ENCODE results near the gene PRSS56. TPM values are rescaled to one million over a fixed set of nuclear protein-coding genes. Genes with fewer than 3 reads are reported as not detected.

PRSS56 gene
- total RNA-seq, 1 donor from 2014 or later = 52.4 TPM

DNA sequence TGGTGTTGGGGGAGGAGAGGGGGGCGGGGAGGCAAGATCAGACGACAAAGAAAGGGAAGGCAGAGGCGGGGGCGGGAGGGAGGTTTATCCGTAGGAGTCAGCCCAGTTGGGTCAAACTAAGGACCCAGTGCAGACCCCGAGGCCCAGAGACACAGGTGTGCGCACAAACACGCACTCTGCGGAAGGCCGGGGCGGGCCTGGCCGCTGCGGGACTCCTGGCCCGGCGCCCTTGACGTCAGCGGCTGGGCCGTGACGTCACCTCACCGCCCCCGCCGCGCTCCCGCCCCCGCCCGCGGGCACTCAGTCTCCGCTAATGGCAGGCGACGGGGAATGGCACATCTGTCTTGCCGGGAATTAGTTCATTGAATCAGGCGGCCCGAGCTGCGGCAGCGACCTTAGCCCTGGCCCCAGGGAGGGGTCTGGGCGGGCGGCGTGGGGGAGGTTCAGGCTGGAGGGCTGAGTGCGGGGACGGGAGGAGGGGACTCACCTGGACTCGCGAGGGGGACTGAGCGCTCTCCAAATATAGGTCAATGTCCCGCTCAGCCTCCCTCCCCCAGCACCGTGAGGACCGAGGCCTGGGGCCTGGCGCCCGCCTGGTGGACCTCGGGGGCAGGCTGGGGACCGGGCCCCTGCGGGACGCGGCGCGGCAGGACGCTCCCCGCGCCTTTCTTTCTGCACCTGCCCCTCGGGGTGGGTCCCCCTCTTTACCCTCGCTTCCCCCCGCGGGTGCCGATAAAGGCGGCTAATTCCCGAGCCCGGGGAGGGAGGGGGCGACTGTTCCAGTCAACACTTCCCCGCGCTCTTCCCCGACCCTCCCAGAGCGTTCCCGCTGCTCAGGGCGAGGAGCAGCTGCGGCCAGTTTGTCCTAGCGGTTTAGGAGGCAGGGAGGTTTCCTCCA lies 17.0 kb upstream of the PRSS56 start:
- TF ChIP-seq, protein P1, sequence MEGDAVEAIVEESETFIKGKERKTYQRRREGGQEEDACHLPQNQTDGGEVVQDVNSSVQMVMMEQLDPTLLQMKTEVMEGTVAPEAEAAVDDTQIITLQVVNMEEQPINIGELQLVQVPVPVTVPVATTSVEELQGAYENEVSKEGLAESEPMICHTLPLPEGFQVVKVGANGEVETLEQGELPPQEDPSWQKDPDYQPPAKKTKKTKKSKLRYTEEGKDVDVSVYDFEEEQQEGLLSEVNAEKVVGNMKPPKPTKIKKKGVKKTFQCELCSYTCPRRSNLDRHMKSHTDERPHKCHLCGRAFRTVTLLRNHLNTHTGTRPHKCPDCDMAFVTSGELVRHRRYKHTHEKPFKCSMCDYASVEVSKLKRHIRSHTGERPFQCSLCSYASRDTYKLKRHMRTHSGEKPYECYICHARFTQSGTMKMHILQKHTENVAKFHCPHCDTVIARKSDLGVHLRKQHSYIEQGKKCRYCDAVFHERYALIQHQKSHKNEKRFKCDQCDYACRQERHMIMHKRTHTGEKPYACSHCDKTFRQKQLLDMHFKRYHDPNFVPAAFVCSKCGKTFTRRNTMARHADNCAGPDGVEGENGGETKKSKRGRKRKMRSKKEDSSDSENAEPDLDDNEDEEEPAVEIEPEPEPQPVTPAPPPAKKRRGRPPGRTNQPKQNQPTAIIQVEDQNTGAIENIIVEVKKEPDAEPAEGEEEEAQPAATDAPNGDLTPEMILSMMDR (conservative IDR thresholded peaks at IDR 0.05) = no peak
- DNase-seq (ENCODE audit: low read depth, low spot score) = peak; percentile 55

DNA sequence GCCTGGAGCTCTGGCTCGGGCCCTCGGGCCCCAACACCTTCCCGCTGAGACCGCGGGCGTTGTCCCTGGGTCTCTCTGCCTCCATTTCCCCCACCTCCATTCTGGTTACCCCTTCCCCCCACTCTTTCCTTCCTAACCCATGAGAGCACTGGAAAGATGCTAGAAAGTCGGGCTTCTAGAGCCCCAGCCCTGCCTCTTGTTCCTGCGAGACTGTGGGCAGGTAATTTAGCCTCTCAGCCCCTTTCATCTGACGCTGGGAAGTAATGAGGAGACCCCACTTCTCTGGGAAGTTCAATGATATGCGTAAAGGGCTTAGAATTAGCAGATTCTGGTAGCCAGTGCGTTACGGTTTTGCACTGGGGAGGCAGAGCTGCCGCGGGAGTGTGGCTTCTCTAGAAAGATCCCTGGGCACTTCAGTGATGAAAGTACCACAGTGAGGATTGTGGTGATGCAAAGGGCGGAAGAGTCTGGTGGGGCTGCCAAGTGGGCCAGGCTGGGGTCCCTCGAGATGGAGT lies 16.3 kb upstream of the PRSS56 start:
- DNase-seq (ENCODE audit: low read depth, low spot score) = no peak
- H3K36me3 Mint-ChIP-seq (ENCODE audit: low read depth) = no peaks in the 10 kb centered on the region
- TF ChIP-seq, protein P1 (conservative IDR thresholded peaks at IDR 0.05) = no peak
- peaks cover 39% of the 10 kb centered on the region for H3K27me3 Mint-ChIP-seq (ENCODE audit: low read depth)
- no peaks in the 10 kb centered on the region for H3K9me3 Mint-ChIP-seq
- peak overlapping the region; percentile 45 for H3K4me3 Mint-ChIP-seq
- H3K4me1 Mint-ChIP-seq = peaks cover 23% of the 10 kb centered on the region
- no peak overlapping the region for H3K27ac Mint-ChIP-seq (ENCODE audit: unreplicated experiment)

More for the DNA sequence above, 17.0 kb upstream of the PRSS56 start:
- H3K36me3 Mint-ChIP-seq (ENCODE audit: low read depth) = no peaks in the 10 kb centered on the region
- H3K4me3 Mint-ChIP-seq = peak overlapping the region; percentile 57
- peaks cover 42% of the 10 kb centered on the region for H3K27me3 Mint-ChIP-seq (ENCODE audit: low read depth)
- H3K4me1 Mint-ChIP-seq = peaks cover 28% of the 10 kb centered on the region
- peaks cover 2% of the 10 kb centered on the region for H3K9me3 Mint-ChIP-seq
- H3K27ac Mint-ChIP-seq (ENCODE audit: unreplicated experiment) = no peak overlapping the region

DNA sequence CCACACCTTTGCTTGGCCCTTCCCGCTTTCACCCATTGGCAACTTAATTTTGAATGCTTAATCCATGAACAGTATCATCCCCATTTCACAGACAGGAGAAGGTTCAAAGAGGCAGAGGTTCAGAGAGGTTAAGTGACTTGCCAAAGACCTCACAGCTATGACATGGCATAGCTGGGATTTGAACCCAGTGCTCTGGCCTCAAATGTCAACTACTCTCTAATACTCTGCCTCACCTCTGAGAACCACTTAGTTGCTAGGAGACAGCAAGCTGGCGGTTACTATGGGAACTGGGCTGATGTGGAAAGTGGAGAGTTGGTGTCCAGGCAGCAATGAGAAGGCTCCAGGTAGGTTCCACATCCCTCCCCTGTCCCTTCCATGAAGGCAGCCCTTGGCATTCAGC lies 15.8 kb upstream of the PRSS56 start:
- Mint-ChIP-seq H3K27me3 (ENCODE audit: low read depth) (peaks cover 39% of the 10 kb centered on the region), H3K9me3 (no peaks in the 10 kb centered on the region), H3K27ac (ENCODE audit: unreplicated experiment) (no peak overlapping the region), H3K4me3 (peak overlapping the region; percentile 45), H3K36me3 (ENCODE audit: low read depth) (no peaks in the 10 kb centered on the region), H3K4me1 (peaks cover 23% of the 10 kb centered on the region)
- no peak for DNase-seq (ENCODE audit: low read depth, low spot score)
- TF ChIP-seq, protein P1 (conservative IDR thresholded peaks at IDR 0.05) = no peak

DNA sequence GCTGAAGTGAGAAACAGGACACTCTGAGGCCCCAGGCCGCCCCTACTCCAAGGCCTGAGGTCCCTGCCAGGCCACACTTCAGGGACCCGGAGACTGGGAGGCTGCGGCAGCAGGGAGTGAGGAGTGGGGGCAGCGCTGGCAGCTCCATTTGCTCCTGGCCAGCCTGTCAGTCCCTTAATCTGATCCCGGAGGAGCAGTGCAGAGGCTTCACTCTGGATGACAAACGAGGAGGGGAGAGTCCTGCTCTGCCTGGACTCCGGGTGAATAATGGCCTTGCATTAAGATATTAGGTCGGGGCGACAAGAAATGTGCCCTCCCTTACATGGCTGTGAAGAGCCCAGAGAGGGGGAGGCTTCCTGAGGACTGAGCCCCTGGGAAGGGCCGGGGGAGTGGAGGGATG lies 14.3 kb upstream of the PRSS56 start:
- Mint-ChIP-seq H3K4me3 (no peak overlapping the region), H3K27me3 (ENCODE audit: low read depth) (peaks cover 35% of the 10 kb centered on the region), H3K36me3 (ENCODE audit: low read depth) (no peaks in the 10 kb centered on the region), H3K9me3 (no peaks in the 10 kb centered on the region), H3K27ac (ENCODE audit: unreplicated experiment) (peak overlapping the region; percentile 27), H3K4me1 (peaks cover 23% of the 10 kb centered on the region)
- no peak for DNase-seq (ENCODE audit: low read depth, low spot score)
- TF ChIP-seq, protein P1 (conservative IDR thresholded peaks at IDR 0.05) = no peak

DNA sequence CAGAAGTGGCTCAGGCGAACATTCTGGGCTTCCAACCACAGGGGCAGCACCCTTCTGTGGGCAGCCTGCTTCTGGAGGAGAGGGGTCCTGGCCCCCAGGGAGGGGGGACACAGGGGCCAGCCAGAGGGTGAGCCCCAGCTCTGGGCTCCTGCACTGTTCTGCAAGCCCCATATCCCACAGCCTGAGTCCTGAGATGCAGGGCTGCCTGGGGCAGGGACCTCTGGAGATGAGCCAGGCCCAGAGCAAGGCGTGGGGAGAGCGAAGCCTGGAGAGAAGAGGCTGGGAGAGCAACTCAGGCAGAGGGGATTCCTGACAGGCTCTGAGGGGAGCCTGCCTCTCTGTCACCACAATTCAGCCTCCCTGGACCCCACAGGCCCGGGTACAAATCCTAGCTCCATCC lies 13.5 kb upstream of the PRSS56 start:
- peaks cover 23% of the 10 kb centered on the region for H3K4me1 Mint-ChIP-seq
- H3K9me3 Mint-ChIP-seq = no peaks in the 10 kb centered on the region
- TF ChIP-seq, protein P1 (conservative IDR thresholded peaks at IDR 0.05) = no peak
- H3K4me3 Mint-ChIP-seq = no peak overlapping the region
- H3K36me3 Mint-ChIP-seq (ENCODE audit: low read depth) = no peaks in the 10 kb centered on the region
- peaks cover 33% of the 10 kb centered on the region for H3K27me3 Mint-ChIP-seq (ENCODE audit: low read depth)
- DNase-seq (ENCODE audit: low read depth, low spot score) = no peak
- no peak overlapping the region for H3K27ac Mint-ChIP-seq (ENCODE audit: unreplicated experiment)
